ENCODE measurements around the gene PLAU. TPM values are rescaled to one million over a fixed set of nuclear protein-coding genes. Genes with fewer than 3 reads are reported as not detected.

Gene PLAU
- 4.8 and 11.2 TPM in 2 replicates for total RNA-seq (2016; rRNA removed; fragmentation: Illumina TruSeq; extraction: Trizol)
- total RNA-seq (2016; cell fraction: cytosol; rRNA removed; fragmentation: Illumina TruSeq; extraction: Trizol; ENCODE audit: low read depth) = 1.9 and 6.6 TPM in 2 replicates
- 5.2 and 16.9 TPM in 2 replicates for total RNA-seq (2016; cell fraction: insoluble cytoplasmic fraction; rRNA removed; fragmentation: Illumina TruSeq; extraction: Trizol)
- 4.7 and 7.7 TPM in 2 replicates for total RNA-seq (2016; cell fraction: membrane; rRNA removed; fragmentation: Illumina TruSeq; extraction: Trizol)
- total RNA-seq (2016; cell fraction: nucleus; rRNA removed; fragmentation: Illumina TruSeq; extraction: Trizol) = 9.1 and 18.5 TPM in 2 replicates
- 0.37 and 0.45 TPM in 2 replicates for polyA plus RNA-seq (2011; rRNA removed)
- polyA plus RNA-seq (2011; cell fraction: cytosol; rRNA removed) = 0.39 and 0.50 TPM in 2 replicates
- polyA plus RNA-seq (2011; cell fraction: nucleus; rRNA removed) = 0.51 and 0.62 TPM in 2 replicates
- 0.13 and 0.16 TPM in 2 replicates for polyA plus RNA-seq (2012)
- polyA plus RNA-seq (2016; cell fraction: cytosol; fragmentation: Illumina TruSeq; extraction: Trizol; ENCODE audit: low read depth) = 1.0 and 2.5 TPM in 2 replicates
- 4.9 and 5.1 TPM in 2 replicates for polyA plus RNA-seq (2016; cell fraction: insoluble cytoplasmic fraction; fragmentation: Illumina TruSeq; extraction: Trizol; ENCODE audit: low read depth)
- 2.7 and 3.5 TPM in 2 replicates for polyA plus RNA-seq (2016; cell fraction: membrane; fragmentation: Illumina TruSeq; extraction: Trizol; ENCODE audit: low read depth)
- polyA plus RNA-seq (2016; cell fraction: nucleus; fragmentation: Illumina TruSeq; extraction: Trizol; ENCODE audit: insufficient read depth, low read depth) = 18.1 and 26.1 TPM in 2 replicates
- polyA minus RNA-seq (2011; rRNA and poly(A)+ RNA removed; ENCODE audit: low replicate concordance) = 0.10 and 5.1 TPM in 2 replicates
- polyA minus RNA-seq (2011; cell fraction: cytosol; rRNA and poly(A)+ RNA removed) = not detected in 2 replicates
- 0.13 TPM in 1 of 2 replicates, not detected in the other for polyA minus RNA-seq (2011; cell fraction: nucleus; rRNA and poly(A)+ RNA removed)
- percentile 36 among the genes with signal in this experiment for Bru-seq, nascent RNA
- BruChase-seq, experiment 1, labeled RNA remaining after a 6-hour chase = percentile 67 among the genes with signal in this experiment
- BruChase-seq, experiment 2, labeled RNA remaining after a 2-hour chase = percentile 51 among the genes with signal in this experiment
- long read RNA-seq, experiment 1, partial matches to known transcripts = 0 of 4 reads
- long read RNA-seq, experiment 1, other reads (novel, unspliced or antisense) = 0 of 4 reads
- long read RNA-seq, experiment 2, transcript PLAU-201 (11 exons, 2,321 nt) = major isoform, 5 of 15 reads
- long read RNA-seq, experiment 2, partial matches to known transcripts = 1 of 15 reads
- long read RNA-seq, experiment 2, other reads (novel, unspliced or antisense) = 9 of 15 reads

GRCh38 chr10:73910764-73911552 is at the start of gene PLAU:
TSS of gene PLAU (plus strand) at chr10:73911132. CDS start at chr10:73911556, 424 bp downstream.
- Histone ChIP-seq H3K4me2 (ENCODE audit: low read depth, low read length) (peak within 1 kb of the TSS; percentile 97), H3K4me3 (replicated peaks in 1 of 3; ENCODE audit: insufficient read depth in 1 of 3, low read depth in 2 of 3, low read length in 3 of 3) (peak within 1 kb of the TSS; percentile 50 to 75 (median 74)), H3K9me3 (ENCODE audit: low read length) (no peaks in the 10 kb centered on the region), H3K9ac (ENCODE audit: insufficient read depth, low read depth, low read length) (peak within 1 kb of the TSS; percentile 14; the same call in 1 of the 2 replicates), H3K36me3 (replicated peaks in 1 of 2; ENCODE audit: control insufficient read depth in 1 of 2, insufficient read depth in 2 of 2, low read length in 2 of 2) (no peaks in the 10 kb centered on the region), H3K79me2 (ENCODE audit: insufficient read depth, low read length) (no peaks in the 10 kb centered on the region), H3K27me3 (ENCODE audit: control insufficient read depth in 1 of 2, insufficient read depth in 2 of 2, low read length in 2 of 2) (peaks cover 4 to 17% of the 10 kb centered on the region in 2 experiments; a peak in 4 of 5 replicates), H4K20me1 (ENCODE audit: insufficient read depth, low read length) (no peaks in the 10 kb centered on the region), H2AFZ (ENCODE audit: low read length) (no peak within 1 kb of the TSS), H3K27ac (ENCODE audit: extremely low read length, insufficient read depth, low read length) (no peak within 1 kb of the TSS), H3K4me1 (ENCODE audit: insufficient read depth, low read length) (peaks cover 43% of the 10 kb centered on the region)
- intact Hi-C loops (cut with micrococcal nuclease; ENCODE audit: unreplicated experiment) (no loop called here), in situ Hi-C loops (cut with HindIII; ENCODE audit: extremely low pct_ligation_motif_present, low pct_unique_long_range_greater_than_20kb) (no loop called here)
- DNase-seq (ENCODE audit: low spot score) (no peak), ATAC-seq (peak; percentile 80), FAIRE-seq (no peak)
- ChIA-PET CTCF (ENCODE audit: low intra/inter-chr PET ratio, low total read pairs) (no interaction called here), POLR2A (interaction anchor here (1.0 kb wide), 1 partner anchor 25 kb away, joined by 4 read pairs; no protein-coding TSS in a partner anchor)
- BruUV-seq (replicated peaks) = no TSS peak
- 1% methylated on average over 14 of the region's 74 CpGs for WGBS (ENCODE audit: low lambda C conversion rate)
- TF ChIP-seq ZFP91 (CRISPR knock-in tag; IDR thresholded peaks at IDR 0.05; ENCODE audit: borderline replicate concordance) (0 out of 2 replicates have a peak, but pooled peaks have one; percentile 55), ZHX1 (CRISPR knock-in tag; IDR thresholded peaks at IDR 0.05; ENCODE audit: low read depth) (no peak), ZNF768 (CRISPR knock-in tag; IDR thresholded peaks at IDR 0.05) (0 out of 2 replicates have a peak, but pooled peaks have one; percentile 17), ZNF790 (CRISPR knock-in tag; IDR thresholded peaks at IDR 0.05; ENCODE audit: borderline replicate concordance) (no peak), ZNF235 (CRISPR knock-in tag; IDR thresholded peaks at IDR 0.05; ENCODE audit: borderline replicate concordance) (no peak), HDAC1 (CRISPR knock-in tag; IDR thresholded peaks at IDR 0.05) (0 out of 2 replicates have a peak, but pooled peaks have one; percentile 21), SYNCRIP (IDR thresholded peaks at IDR 0.05; ENCODE audit: insufficient read depth, low read depth, low read length) (no peak), PHF8 (CRISPR knock-in tag; IDR thresholded peaks at IDR 0.05) (0 out of 2 replicates have a peak, but pooled peaks have one; percentile 1)
- TF ChIP-seq, protein P1, sequence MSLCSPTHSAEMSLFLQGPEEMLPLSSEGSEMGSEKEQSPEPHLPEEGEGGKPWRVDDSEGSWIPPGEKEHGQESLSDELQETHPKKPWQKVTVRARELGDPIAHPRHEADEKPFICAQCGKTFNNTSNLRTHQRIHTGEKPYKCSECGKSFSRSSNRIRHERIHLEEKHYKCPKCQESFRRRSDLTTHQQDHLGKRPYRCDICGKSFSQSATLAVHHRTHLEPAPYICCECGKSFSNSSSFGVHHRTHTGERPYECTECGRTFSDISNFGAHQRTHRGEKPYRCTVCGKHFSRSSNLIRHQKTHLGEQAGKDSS (CRISPR knock-in tag; IDR thresholded peaks at IDR 0.05; ENCODE audit: borderline replicate concordance, low read depth) = 0 out of 2 replicates have a peak, but pooled peaks have one; percentile 33
